ENCODE data around the gene ANKRD66.

GRCh38 chr6:46735720-46736031 lies 11.1 kb upstream of the ANKRD66 start:
- no peak for TF ChIP-seq CTCF (IDR thresholded peaks at IDR 0.05)
- no peak for TF ChIP-seq POLR2A (IDR thresholded peaks at IDR 0.05)

Measured in uterus (tissue), 2 donors.